HG03135 (cell line): ENCODE data around the gene CCDC24.

Experiments used
- ATAC-seq: cut with Tn5 transposase; IDR thresholded peaks from one replicate; pipeline ENCODE4 v1.9.1; 2021; ENCODE audit warnings: mild to moderate bottlenecking, moderate library complexity; ENCODE audit not compliant: unreplicated experiment

Gene CCDC24

DNA sequence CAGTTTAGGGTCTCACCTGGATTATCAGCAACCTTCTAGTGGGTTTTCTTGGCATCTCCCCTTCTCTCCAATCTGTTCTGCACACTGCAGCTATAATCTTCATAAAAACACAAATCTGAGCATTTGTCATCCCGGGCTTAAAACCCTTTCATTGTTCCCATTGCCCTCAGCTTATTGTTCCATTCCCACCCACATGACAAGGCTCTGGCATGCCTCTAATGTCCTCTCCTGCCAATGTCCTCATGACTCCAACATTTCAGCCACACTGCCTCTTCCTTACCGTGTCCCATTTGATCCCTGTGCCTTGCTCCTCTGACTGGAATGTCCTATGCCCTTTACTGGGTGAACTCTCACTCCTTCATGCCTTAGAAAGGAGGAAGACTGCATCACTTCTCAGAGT, 29.1 kb upstream of the CCDC24 start:
- no peak for ATAC-seq

DNA sequence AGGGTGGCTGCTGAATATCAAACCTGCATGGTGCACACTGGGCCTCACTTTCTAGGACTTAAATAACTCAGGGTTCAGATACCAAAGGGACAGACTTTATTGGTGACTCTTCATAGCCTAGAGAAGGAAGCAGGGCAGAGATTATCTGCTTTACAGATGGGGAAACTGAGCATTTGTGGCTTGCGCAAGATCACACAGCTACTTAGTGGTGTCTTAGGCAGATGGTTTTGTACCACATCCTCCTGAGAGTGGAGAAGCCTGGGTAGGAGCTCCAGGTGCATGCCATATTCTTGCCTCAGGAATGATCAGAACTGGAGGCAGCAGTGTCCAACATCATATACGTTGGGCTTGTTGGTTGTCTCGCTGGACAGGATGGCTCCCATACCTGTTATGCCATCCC, 28.4 kb upstream of the CCDC24 start:
- ATAC-seq, result no peak

DNA sequence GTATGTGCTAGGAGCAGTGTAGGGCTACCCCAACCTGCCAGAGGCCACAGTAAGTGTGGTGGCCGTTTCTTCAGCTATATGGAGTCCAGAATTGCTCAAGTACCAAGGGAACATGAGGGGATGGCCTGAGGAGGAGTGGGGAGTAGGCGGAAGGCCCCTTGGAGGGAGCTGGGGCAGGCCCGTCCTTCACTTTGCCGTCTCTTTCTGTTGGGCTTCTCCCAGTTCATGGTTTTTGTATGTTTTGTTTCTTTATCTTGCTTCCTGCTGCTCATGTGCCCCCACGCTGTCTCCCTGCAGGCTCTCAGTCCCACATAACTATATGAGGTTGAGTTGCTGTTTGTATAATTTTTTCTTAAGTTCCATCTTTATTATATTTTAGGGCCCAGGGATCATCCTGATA, 27.5 kb upstream of the CCDC24 start:
- ATAC-seq, result no peak

DNA sequence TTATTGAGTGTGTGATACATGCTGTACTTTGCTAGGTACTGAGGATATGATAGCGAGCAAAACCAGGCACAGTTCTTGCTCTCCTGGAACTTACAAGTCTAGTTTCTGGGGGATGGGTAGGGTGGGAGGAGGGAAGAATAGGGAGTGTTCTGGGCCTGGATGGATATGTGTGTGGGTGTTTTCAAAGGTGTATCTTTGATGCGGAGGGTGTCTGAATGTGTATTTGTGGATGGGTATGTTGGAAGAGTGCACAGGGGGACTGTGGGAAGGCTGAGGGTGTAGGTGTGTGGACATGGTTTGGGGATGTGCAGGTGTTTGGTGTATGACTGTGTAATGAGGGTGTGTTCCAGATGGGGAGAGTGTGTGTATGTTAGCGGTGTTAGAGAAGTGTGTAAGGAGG, 26.1 kb upstream of the CCDC24 start:
- ATAC-seq, result no peak

DNA sequence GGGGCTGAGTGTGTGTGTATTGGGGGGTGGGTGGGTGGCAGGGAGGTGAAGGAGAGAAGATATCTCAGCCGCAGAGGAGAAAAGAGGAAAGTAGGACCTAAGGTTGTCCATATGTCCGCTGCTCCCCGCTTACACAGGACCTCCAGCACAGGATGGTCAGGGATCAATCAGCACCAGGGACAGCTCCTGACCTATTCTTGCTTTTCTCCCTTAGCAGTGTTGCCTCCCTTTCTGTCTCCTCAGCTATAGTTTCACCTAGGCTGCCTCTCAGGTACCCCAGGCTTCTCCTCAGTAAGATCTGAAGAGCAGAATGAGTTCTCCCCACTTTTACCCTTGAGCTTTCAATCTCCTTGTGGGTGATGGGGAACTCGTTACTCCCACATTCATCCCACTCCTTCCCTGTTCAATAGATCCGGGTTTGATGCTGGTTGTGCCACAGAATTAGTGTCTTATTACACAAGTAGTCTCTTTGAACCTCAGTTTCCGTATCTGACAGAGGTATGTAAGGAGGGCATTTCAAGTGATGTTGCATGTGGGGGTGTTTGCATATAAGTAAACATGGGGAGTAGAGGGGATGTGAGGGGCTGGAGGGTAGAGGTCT, 23.0 kb upstream of the CCDC24 start:
- no peak for ATAC-seq

DNA sequence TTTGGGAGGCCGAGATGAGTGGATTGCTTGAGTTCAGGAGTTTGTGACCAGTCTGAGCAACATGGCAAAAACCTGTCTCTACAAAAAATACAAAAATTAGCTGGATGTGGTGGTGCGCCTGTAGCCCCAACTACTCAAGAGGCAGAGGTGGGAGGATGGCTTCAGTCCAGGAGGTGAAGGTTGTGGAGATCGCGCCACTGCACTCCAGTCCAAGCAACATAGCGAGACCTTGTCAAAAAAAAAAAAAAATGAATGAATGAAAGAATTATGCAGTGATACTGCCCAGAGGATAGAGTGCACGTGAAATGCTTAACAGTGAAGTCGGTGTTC, 22.0 kb upstream of the CCDC24 start:
- ATAC-seq, result no peak

DNA sequence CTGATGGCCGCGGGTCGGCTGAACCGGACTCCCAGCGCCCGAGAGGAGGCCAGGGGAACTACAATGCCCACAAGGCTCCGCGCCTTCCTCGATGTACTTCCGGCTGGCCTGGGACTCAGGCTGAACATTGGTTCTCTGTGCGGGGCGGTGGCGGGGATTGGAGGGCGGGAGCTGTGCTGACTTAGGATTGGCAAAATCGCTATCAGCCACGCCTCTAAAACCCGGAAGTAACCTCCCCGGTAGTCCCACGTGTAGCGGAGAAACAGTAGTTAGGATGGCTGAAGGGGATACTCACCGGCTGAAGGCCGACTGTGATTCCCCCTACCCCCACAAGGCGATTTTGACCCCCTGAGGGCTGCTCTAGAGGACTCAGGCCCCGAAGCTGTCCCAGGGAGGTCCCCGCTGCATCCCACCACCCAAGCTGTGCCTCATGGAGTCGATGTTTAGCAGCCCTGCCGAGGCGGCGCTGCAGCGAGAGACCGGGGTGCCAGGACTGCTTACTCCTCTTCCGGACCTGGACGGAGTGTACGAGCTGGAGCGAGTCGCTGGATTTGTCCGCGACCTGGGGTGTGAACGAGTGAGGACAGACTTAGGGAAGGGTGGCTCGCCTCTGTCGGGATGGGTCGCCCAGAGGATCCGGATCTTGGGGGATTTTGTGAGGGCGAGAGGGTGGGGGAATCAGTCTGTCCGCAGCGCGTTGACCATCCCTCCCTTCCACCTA, 21.5 kb upstream of the CCDC24 start, which contains the start of gene DPH2:
TSS of gene DPH2 (plus strand) at position 265 of the 721 bp plus-strand sequence. CDS start at position 431, 166 bp downstream.
- ATAC-seq, result peak; percentile 82

DNA sequence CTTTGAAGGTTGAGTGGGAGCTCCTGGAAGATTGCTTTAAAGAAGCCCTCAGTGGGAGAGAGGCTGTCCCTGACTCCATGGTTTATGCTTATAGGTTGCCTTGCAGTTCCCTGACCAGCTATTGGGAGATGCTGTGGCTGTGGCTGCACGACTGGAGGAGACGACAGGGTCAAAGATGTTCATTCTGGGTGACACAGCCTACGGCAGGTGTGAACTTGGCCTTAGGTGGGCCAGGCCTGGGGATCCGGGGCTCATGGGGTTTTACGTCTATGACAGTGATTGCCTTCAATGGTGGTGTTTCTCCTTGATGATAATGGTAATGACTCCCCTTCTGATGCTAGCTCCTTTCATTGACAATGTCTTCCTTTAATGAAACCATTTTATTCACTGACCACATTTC, 20.9 kb upstream of the CCDC24 start:
- ATAC-seq, result no peak

DNA sequence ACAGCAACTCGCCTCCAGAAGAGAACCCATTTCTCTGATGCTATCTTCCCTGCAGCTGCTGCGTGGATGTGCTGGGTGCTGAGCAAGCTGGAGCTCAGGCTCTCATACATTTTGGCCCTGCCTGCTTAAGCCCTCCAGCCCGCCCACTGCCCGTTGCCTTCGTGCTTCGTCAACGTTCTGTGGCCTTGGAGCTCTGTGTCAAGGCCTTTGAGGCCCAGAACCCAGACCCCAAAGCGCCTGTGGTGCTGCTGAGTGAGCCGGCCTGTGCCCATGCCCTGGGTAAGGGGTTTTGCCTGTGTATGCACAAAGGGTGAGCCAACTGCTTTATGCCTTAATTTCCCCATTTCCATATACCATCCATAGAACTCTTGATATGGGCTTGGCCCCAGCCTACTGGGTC, 20.5 kb upstream of the CCDC24 start:
- no peak for ATAC-seq

DNA sequence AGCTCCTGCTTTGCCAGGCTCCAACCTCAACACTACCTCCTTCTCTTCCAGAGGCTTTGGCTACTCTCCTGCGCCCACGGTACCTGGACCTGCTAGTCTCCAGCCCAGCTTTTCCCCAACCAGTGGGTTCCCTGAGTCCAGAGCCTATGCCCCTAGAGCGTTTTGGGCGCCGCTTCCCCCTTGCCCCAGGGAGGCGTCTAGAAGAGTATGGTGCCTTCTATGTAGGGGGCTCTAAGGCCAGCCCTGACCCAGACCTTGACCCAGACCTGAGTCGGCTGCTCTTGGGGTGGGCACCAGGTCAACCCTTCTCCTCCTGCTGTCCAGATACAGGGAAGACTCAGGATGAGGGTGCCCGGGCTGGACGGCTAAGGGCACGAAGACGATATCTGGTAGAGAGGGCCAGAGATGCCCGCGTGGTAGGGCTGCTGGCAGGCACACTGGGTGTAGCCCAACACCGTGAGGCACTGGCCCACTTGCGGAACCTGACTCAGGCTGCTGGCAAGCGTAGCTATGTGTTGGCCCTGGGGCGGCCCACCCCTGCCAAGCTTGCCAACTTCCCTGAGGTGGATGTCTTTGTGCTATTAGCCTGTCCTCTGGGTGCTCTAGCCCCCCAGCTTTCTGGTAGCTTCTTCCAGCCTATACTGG, 19.9 kb upstream of the CCDC24 start:
- no peak for ATAC-seq

DNA sequence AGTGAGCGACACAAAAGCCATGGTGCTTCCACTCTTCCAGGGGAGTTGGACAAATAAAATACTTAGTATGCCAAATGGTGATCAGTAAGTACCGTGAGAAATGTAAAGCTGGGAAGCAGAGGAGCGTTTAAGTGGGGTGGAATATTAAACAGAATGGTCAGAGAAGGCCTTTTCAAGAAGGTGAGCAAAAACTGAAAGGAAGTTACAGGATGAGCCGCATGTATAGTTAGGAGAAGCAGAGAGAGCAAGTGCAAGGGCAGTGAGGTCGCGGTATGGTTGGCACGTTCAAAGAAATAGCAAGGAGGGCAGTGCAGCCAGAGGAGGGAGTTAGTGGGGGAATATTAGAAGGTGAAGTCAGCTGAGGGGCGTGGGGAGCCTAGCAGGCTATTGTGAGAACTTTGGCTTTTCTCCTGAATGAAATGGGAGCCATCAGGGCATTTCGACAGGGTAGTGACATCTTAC, 17.4 kb upstream of the CCDC24 start:
- no peak for ATAC-seq

DNA sequence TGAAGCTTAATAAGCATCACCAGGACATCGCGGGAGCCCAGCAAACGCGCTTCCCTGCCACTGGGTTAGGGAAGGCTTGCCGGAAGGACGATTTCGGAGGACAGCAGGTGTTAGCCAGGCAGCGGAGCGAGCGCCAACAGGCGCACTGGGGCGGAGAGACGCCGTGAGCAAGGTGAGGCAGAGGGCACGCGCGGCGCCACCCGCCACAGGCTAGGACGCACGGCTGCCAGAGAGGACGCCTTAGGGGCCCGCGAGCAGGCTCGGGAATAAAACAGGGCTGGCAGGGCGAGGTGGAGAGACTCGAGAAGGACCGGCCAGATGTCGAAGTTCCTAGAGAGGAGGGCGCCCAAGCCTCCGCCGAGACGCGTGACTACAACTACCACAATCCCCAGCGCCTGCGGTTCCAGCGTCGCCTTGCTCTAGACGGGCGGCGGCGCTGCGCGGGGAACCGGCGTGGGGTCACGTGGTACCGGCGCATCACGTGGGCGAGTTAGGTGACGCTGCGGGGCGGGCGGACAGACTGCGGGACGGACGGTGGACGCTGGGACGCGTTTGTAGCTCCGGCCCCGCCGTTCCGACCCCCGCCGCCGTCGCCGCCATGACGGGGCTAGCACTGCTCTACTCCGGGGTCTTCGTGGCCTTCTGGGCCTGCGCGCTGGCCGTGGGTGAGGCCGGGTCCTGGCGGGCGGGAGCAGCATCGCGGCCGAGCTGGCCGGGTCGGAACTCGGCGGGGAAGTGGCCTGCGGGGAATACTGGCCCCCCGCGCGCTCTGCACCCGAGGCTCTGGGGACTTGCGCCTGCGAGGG, 16.8 kb upstream of the CCDC24 start, which contains the start of gene ATP6V0B:
TSS of gene ATP6V0B (plus strand) at position 518 of the 806 bp plus-strand sequence. CDS start at position 599, 81 bp downstream.
- ATAC-seq, result peak; percentile 64

DNA sequence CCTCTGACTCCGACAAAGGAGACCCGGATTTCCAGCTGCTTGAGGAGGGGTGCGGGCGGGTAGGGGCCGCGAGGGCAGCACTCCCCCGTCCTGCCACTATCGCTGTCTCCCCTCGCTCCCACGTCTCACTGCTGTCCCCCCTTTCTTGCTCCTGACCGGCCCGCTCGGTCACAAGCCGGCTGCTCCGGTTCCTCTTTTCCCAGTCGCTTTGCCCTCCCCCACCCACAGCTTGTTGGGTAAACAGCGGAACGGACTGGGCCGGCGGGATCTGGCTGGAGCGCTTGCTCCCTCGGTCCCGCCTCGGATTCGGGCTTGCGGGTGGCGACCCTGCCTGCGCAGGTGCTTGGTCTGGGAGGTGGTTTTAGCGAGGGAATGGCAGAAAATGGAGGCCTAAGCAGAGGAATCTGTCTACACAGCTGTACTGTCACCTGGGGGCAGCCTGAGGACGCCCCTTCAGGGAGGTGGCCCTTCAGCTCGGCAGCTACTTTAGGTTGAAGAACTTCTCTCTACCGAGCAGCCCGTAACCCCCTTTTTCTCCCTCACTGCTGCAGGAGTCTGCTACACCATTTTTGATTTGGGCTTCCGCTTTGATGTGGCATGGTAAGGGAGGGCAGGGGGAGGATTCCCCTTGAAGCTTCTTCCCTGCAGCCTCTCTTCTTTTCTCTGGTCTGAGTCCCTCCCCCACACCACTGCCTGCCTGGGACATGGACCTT, 16.0 kb upstream of the CCDC24 start:
- ATAC-seq, result peak; percentile 2

DNA sequence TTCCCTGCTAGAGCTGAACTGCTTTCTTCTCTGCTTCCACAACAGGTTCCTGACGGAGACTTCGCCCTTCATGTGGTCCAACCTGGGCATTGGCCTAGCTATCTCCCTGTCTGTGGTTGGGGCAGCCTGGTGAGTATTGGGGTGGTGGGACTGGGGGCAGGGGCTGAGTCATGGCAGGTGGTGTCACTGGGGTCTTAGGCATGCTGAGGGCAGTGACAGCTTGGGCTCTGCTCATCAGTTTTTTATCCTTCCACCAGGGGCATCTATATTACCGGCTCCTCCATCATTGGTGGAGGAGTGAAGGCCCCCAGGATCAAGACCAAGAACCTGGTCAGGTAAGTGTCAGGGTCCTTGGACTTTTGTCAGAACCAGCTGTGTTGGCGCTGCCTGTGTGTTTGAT, 15.4 kb upstream of the CCDC24 start:
- ATAC-seq, result no peak

DNA sequence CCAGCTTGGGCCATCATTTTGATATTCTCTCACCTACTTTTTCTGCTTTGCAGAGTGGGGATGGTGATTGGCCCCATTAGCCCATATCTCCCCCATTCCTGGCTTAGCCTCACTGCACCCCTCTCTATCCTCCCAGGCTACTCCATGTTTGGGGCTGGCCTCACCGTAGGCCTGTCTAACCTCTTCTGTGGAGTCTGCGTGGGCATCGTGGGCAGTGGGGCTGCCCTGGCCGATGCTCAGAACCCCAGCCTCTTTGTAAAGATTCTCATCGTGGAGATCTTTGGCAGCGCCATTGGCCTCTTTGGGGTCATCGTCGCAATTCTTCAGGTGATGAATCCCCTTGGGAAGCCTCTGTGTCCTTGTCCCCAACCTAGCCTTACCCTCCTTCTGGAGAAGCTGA, 14.5 kb upstream of the CCDC24 start:
- no peak for ATAC-seq

DNA sequence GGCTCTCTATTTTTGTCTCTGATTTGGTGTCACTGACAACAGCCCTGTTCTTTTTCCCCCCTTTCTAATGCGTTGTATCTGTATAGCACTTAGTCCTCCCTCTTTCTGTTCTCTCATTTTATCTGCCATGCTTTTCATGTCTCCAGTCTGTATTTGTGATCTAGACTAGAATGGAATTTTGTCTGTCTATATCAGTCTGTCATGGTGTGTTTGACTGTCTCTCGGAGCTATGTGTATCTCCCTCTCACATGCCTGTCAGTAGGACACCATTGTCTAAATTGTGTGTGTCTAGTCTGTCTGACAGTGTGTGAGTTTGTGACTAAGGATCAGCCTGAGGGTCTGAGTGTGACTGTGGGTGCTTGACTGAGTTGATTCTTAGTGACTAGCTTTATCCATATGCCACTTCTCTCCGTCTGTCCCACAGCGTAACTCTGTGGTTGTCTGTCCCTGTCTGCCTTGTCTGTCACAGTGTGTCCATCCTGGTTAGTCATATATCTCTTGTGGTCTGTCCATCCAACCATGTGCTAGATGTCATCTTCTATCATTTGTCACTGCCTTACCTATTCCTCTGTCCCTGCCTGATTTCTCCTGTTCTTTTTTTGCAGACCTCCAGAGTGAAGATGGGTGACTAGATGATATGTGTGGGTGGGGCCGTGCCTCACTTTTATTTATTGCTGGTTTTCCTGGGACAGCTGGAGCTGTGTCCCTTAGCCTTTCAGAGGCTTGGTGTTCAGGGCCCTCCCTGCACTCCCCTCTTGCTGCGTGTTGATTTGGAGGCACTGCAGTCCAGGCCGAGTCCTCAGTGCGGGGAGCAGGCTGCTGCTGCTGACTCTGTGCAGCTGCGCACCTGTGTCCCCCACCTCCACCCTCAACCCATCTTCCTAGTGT, 13.8 kb upstream of the CCDC24 start:
- no peak for ATAC-seq

DNA sequence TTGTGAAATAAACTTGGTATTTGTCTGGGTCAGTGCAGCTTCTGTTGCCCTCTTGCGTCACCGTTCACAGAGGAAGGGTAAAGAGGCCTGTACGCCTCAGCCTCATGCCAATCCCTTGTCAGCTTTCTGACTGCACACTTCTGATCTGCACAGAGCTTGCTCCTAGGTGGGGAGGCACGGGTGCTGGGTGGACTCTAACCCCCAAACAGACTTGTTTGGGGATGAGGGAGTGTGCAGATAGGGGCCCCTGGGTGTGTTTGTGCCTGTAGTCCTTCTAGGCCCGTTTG, 13.2 kb upstream of the CCDC24 start:
- ATAC-seq, result no peak

DNA sequence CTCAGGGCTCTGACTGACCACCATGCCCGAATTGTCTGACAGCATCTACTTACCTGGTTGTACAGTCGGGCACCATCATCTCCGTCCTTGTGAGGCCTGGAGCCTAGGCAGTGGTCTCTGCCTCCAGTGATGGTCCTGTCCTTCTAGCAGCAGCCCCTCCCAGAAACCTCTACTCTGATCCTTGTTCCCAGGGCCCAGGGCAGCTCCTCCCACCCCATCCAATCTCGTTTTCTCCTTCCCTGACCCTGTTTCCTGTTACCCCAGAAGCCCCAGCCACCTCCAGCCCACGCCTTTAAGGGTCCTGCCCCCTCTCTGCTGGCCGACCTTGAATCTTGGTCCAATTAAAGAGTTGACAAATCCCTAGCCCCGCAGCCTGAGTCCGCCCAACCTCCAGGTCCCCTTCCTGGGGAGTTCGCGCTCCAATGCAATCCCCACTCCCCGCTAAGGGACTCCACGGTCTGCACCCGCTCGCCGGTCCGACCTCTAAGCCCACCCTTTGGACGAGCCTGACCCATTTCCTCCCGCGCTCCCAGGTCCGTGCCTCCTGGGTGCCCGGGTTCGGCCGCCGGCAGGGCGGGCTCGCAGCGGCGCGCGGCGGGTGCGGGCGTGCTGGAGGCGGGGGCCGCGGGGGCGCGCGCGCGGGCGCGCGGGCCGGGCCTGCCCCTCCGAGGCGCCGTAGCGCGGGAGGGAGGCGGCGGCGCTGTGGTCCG, 12.7 kb upstream of the CCDC24 start, which contains the start of gene B4GALT2:
TSS of gene B4GALT2 (plus strand) at position 660 of the 710 bp plus-strand sequence. CDS start 1,951 bp downstream, outside the sequence.
- no peak for ATAC-seq

DNA sequence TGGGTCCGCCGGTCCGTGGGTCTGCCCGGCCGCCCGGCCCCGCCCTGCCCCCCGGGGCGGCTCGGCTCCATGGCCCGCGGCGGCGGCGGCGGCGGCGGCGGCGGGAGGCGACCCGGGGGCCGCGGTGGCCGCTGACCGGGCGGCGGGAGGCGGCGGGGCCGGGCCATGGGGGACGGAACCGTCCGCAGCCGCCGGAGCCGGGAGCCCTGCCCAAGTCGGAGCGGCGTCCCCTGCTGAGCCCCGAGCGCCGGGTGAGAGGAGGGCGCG, 12.2 kb upstream of the CCDC24 start:
- ATAC-seq, result no peak
